HG03460 (cell line): ENCODE measurements around the gene LGI2.
"Not testable (repeated sequence)": the region's sequence is repeated elsewhere in the genome, so short reads cannot be mapped to it uniquely, and the experiment has no call there.

Experiments
- ATAC-seq: cut with Tn5 transposase; IDR thresholded peaks from one replicate; pipeline ENCODE4 v1.9.1; 2021; ENCODE audit not compliant: unreplicated experiment

LGI2 gene, protein sequence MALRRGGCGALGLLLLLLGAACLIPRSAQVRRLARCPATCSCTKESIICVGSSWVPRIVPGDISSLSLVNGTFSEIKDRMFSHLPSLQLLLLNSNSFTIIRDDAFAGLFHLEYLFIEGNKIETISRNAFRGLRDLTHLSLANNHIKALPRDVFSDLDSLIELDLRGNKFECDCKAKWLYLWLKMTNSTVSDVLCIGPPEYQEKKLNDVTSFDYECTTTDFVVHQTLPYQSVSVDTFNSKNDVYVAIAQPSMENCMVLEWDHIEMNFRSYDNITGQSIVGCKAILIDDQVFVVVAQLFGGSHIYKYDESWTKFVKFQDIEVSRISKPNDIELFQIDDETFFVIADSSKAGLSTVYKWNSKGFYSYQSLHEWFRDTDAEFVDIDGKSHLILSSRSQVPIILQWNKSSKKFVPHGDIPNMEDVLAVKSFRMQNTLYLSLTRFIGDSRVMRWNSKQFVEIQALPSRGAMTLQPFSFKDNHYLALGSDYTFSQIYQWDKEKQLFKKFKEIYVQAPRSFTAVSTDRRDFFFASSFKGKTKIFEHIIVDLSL

DNA sequence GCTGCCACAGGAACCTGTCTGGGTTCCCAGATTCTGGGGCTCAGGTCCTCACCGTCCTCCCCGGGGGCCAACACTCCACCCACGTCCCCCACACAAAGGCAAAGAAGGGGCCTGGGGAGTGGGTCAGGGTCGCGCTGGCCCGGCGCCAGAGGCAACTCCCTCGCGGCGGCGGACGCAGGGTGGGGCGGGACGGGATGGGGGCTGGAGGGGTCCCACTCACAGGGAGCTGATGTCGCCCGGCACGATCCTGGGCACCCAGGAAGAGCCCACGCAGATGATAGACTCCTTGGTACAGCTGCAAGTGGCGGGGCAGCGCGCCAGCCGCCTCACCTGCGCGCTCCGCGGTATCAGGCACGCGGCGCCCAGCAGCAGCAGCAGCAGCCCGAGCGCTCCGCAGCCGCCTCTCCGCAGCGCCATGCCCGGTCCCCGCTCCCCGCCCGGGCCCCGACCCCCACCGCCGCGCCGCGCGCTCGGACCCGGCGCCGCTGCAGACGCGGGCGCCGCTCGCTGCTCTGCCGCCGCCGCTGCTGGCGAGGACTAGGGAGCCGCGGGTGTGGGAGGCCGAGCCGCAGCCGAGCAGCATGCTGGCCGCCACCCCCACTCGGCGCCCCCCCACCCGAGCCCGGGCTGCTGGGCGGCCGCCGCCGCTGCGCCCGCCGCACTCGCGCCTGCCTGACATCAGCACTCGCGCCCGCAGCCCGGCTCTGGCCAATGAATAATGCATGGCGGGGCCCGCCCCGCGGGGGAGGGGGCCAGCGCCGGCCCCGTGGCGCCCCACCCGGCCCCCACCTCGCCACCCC, at the start of gene LGI2:
Gene LGI2 (minus strand): TSS at position 670 of the 800 bp plus-strand sequence. CDS start 253 bp downstream, at position 417.
- ATAC-seq, result no peak

DNA sequence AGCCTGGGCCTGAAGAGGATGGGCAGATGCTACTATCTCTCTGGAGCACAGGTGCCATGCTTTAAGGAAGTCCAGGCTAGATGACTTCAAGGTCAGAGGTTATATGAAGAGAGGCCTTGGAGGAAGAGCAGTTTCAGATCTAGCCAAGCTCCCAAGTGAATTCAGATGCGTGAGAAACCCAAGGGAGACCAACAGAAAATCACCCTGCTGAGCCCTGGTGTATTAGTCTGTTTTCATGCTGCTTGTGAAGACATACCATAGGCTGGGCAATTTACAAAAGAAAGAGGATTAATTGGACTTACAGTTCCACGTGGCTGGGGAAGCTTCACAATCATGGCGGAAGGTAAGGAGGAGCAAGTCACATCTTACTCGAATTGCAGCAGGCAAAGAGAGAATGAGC, 47.8 kb upstream of the LGI2 start:
- ATAC-seq, result no peak

DNA sequence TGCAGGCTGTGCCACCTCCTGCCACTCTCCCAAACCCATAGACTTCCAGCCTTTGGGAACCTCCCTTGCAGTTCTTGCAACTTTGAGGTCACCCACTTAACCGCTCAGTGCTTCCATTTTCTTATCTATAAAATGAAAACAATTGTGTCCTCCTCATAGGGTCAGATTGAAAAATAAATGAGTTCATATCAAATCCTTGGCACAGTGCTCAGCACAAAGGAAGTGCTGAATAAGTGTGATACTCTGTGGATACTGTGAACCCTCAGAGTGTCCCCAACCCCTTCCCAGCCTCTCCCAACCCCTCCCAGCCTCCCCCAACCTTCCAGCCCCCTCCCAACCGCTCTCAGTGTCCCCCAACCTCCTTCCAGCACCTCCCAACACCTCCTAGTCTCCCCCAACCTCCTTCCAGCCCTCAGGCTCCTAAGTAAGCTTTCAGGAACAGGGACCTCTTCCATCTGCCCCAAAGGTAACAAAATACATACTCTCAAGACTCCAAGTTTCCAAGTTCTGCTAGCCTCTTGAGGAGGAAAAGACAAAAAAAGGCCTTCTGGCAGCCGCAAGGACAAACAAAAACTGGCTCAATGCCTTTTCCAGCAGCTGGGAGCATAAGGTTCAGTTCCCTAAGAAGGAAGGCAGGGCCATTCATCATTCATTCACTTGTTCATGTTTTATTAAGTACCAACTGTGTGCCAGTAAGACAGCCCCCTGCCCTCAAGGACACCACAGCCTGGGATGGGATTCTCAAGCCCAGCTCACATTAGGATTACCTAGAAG, 46.1 kb upstream of the LGI2 start:
- no peak for ATAC-seq

DNA sequence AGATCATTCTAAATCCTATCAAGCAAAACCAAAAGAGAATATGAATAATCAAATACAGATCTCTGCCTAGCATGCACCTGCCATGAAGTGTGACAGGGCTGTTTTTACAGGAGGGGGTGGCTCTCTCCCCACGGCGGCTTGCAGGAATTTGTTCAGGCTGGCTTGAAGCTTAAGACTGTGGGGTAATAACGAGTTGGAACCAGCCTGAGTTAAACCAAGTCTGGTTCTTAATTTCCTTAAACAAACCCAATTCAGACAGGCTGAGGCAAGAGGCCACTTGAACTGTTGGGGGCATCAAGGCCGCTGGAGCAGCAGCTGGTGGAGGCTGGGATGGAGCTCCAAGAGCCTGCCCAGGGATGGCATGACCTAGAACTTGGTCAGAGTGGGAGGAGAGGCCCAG, 45.1 kb upstream of the LGI2 start:
- ATAC-seq, result no peak

DNA sequence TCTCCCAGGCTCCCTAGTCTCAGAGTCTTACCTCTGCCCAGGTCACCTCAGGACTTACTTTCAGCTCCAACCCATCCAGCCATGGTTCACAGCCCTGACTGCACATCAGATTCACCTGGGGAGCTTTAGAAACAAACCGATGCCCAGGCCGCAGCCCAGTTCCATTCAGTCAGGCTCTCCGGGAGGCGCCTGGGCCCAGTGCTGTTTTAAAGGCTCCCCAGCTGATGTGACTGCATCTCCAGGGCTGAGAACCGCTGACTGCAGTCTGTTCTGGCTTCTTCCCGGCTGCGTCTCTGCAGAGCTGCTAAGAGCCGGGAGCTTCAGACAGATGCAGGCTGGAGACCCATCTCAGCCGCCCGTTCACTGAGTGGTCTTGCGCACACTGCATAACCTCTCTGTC, 44.4 kb upstream of the LGI2 start:
- ATAC-seq, result no peak

DNA sequence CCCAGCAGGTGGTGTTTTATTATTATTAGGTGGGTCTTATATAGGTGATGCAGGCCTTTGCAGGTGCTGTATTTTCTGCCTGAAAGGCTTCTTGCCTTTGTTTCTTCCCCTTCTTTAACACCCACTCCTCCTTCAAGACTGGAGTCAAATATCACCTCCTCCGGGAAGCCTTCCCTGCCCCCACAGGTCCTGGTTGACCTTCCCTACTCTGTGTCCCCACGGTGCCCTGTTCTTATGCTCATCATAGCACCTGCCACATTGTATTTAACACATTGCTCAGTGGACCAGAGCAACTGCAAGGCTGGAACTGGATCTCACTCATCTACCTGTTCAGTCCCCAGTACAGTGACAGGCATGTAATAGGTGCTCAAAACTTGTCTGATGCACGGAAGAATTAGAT, 39.8 kb upstream of the LGI2 start:
- no peak for ATAC-seq

DNA sequence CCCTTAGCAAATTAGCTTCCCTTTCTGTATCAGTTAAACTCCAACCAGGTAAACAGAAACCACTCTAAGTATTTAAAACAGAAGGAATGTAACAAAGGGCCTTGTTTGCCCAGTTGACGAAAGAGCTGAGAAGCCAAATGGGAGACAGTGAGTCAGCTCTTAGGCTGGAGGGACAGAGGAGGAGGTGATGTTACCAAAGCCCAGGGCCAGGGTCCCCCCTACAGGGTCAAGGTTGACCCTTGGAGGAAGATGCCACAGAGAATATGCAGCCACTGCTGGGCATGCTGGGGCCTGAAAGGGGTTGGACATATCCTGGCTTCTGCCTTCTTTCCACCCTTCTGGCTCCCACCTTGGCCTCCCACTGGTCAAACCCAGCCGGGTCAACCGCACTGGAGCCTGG, 38.3 kb upstream of the LGI2 start:
- ATAC-seq, result no peak

DNA sequence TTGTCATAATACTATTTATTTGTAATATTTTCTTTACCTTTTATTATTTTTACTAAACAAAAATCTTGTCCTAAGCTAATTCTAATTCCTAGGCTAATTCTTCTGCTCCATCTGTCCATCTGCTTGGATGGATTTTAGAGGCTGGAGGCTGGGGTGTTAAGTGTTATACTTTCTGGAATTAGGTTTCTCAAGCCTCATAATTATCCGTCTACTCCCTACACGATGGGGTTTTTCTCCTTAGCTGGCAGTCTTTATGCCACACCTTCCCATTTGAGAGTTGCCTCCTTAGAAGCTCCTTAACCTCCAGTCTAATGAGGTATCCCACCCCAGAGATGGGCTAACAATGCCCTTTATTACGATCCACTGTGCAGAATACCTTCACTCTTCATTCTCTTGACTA, 37.6 kb upstream of the LGI2 start:
- no peak for ATAC-seq

DNA sequence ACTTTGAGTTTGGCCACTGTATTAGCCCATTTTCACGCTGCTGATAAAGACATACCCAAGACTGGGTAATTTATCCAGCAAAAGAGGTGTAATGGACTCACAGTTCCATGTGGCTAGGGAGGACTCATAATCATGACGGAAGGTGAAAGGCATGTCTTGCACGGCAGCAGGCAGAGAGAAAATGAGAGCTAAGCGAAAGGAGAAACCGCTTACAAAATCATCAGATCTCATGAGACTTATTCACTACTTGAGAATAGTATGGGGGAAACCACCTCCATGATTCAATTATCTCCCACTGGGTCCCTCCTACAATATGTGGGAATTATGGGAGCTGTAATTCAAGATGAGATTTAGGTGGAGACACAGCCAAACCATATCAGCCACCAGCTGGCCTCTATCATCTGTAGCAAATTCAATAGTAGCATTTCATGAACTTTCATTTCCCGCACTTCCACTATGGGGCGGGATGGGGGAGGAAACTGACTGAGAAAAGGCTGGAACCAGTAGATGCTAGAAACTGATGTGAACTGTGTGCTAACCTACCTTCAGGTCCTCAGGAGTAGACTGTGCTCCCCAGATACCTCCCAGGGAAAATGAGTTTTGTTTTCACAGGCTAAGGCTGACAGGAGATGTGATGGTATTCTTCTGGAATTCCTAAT, 35.3 kb upstream of the LGI2 start:
- ATAC-seq, result no peak

DNA sequence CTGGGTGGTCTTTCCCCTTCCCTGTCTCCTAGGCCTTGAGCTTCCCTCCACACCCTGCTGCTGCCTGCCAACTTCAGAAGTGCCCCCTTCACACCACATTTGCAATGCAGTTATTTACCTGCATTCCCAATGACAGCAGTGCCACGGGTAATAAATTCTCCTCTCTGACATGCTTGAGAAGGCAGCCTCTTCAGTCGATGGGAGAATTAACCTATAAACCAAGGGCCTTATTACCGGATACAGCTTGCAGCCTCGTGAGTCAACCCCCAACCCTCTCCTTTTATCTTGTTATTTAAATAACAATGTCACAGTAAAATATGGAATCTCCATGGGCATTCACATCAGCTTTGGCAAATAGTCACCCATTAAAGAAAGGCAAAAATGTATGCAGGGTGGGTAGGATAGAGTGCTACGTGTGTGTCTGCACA, 34.7 kb upstream of the LGI2 start:
- ATAC-seq, result no peak

DNA sequence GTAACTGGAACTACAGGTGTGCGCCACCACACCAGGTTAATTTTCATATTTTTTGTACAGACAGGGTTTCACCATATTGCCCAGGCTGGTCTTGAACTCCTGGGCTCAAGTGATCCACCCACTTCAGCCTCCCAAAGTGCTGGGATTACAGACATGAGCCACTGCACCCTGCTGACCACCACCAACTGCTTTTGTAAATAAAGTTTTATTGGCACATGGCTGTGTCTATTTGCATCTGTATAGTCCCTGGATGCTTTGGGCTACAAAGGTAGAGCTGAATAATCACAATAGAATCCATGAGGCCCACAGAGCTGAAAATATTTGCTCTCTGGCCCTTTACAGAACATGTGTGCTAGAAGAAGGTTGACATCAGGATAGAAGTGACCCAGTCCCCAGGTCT, 33.7 kb upstream of the LGI2 start:
- not testable (repeated sequence) for ATAC-seq

DNA sequence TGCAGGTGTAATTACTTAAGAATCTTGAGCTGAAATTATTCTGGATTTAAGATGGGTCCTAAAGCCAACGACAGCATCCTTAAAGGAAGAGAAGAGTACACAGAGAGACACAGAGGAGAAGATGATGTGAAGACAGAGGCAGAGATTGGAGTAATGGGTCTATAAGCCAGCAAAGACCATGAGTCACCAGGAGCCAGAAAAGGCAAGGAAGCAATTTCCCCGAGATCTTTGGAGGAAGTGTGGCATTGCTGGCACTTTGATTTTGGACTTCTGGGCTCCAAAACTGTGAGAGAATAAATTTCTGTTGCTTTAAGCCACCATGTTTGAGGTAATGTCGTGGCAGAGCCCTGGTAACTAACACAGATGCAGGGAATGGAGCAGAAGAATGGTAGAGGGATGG, 32.4 kb upstream of the LGI2 start:
- no peak for ATAC-seq

DNA sequence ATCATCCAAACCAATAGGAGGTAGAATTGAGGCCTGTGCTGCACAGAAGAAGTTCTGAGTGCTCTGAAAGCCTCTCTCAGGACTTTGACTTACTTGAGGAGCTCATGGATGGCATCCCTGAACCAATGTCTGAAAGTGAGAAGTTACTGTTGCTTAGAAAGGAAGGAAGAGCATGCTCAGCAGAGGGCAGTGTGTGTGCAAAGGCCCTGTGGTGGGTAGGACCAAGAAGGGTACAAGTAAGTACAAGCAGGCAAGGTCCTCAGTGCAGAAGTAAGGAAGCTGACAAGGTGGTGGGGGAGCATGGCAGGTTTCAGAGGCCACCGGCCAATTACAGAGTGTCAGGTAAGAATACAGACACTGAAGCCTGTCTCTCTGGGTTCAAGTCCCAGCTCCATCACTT, 31.4 kb upstream of the LGI2 start:
- no peak for ATAC-seq

DNA sequence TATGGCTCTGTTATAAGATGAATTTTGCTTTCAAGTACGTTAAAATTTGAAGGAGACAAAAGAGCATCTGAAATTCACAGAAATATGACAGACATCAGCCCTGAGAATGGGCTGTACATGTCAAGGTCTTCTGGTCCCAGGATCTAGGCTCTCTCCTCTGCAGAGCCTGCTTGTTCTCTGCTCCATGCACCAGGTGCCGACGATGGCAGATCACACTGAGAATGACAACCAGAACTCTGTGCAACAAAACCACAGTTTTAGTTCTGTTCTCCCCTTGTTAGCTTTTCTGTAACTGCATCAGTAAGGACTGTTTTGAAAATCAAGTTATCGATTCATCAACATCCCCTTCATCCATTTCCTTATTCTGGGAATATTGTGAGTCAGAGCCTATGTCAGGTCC, 30.9 kb upstream of the LGI2 start:
- no peak for ATAC-seq

DNA sequence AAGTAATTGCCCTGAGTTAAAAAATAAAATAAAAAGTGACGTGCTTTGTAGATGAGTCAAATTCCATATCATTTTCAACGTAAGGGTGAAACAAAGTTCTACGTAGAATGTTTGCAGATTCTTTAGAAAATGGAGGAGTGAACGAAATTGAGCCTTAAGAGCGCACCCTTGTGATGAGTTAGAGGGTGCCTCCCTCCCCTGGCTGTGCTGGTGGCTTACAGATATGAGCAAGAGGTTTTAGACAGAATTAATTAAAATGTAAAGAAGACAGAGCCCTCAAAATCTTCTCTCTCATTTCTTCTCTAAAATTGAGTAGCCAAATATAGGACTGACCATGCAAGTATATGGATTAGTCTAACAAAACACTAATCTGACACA, 30.2 kb upstream of the LGI2 start:
- ATAC-seq, result no peak

DNA sequence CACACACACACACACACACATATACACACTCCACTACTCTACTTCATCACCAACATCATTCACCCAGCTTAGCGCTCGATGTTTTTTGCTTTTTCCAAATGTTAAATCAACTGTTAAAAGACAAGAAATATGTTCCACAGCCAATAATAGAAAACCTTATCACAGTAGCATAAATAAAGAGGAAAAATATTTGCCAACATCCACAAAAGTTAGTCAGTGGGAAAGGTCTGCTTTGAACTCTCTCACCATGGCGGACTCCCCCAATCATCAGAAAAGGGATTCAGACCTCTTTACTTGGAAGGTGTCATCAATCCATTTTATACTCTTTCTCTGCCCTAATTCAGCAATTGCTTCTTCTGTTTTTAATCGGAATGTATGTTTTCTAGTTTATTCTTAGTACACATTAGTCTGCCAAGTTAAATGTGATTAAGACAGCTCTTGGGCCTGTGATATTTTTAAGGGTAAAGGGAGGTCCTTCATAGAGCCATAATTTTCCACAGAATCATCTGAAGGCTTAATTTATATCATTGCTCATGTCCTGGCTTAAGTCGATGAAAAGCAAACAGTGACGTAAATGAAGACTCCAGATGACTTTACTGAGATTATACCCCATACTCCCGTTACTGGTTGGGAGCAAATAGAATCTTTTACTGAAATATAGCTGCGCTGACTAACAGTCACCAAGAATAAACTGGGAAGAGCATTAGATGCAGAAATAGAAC, 29.7 kb upstream of the LGI2 start:
- ATAC-seq, result no peak

DNA sequence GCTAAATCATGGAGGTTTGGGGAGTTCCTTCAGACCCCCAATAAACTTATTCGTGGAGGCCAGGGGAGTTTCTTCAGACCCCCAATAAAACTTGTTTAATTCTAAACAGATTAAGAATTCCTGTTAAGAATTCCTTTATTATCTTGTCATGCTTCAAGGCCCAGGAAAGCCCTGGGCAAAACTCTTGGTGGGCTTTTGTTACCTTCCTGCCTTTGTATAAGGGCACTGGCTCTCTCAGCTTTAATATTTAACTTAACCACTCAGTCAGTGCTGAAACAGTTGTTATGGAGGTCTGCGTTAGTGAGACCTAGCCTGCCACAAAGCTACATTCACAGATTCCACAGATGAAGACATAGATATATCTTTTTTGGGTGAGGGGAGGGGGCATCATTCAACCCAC, 29.0 kb upstream of the LGI2 start:
- ATAC-seq, result no peak

DNA sequence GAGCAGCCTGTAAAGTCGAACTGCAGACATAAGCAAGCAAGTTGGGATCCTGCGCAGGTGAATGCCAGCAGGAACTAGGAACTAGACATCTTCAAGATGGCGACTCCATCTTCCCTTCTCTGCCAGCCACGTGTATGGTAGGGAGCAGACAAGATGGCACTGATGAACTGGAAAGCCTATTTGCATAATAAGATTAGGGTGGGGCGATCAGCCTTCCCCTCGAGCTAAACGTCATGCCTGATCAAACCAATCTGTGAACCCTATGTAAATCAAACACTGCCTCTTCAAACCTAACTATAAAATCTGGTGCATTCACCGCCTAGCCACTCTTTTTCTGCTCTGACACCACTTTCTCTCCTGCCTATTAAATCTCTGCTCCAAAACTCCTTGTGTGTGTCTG, 28.1 kb upstream of the LGI2 start:
- ATAC-seq, result no peak

DNA sequence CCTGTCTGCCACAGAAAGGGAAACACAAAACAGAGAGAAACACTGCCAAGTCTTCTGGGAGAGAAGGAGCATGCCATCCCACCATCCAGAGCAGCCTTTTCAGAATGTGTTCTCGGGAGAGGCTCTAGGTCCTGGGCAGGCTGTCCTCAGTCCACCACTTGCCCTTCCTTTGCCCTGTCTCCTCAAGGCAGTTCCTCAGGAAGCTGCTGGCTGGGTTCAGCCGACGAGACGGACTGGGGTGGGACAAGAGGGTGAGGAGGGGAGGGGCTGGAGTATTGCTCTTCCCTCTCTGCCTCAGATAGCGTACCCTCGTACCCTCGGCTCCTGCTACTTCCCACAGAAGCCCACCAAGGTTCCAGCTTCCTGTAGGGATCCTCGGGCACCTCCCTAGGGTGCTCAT, 26.6 kb upstream of the LGI2 start:
- no peak for ATAC-seq

DNA sequence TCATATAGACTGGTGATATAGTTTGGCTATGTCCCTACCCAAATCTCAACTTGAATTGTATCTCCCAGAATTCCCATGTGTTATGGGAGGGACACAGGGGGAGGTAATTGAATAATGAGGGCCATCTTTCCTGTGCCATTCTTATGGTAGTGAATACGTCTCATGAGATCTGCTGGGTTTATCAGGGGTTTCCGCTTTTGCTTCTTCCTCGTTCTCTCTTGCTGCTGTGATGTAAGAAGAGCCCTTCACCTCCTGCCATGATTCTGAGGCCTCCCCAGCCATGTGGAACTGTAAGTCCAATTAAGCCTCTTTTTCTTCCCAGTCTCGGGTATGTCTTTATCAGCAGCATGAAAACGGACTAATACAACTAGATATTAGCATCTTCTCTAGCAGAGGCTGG, 21.3 kb upstream of the LGI2 start:
- not testable (repeated sequence) for ATAC-seq
